Right lobe of liver (tissue), 6 donors: Measurements from ENCODE around the gene ZNF532. TPM values are rescaled to one million over a fixed set of nuclear protein-coding genes. Genes with fewer than 3 reads are reported as not detected.

ENCODE experiments used
- ATAC-seq, 4 donors: fragments of 200-7000 bp; cut with Tn5 transposase; one replicate each; pipeline ENCODE4 v1.9.1; 2020; ENCODE audit warnings: mild to moderate bottlenecking in 4 of 4, moderate library complexity in 4 of 4
- DNase-seq, 3 donors: peaks; one replicate each; pipeline ENCODE4 v3.0.0-alpha.2; 2020
- H3K27ac ChIP-seq, 3 donors: fragments of 200-600 bp; one replicate each; pipeline ENCODE4 v1.8.0; 2022
- H3K27me3 ChIP-seq, 2 donors: fragments of 200-600 bp; one replicate each; pipeline ENCODE4 v1.8.0; 2022
- H3K36me3 ChIP-seq, 4 donors: fragments of 200-600 bp; sonication (generic) in 1 of 4; one replicate each; pipeline versions ENCODE4 v1.5.1 to v1.8.0; 2017 to 2022; ENCODE audit warnings: control low read depth in 1 of 4
- H3K4me1 ChIP-seq, 4 donors: fragments of 200-600 bp; sonication (generic) in 1 of 4; one replicate each; pipeline versions ENCODE4 v1.5.1 to v1.8.0; 2017 to 2022; ENCODE audit warnings: control low read depth in 1 of 4
- H3K4me3 ChIP-seq, 3 donors: fragments of 200-600 bp; one replicate each; pipeline ENCODE4 v1.8.0; 2022
- H3K9me3 ChIP-seq, 4 donors: fragments of 200-600 bp; sonication (generic) in 1 of 4; one replicate each; pipeline versions ENCODE4 v1.5.1 to v1.8.0; 2017 to 2022; ENCODE audit warnings: control low read depth in 1 of 4
- POLR2A ChIP-seq: fragments of 450-650 bp; IDR thresholded peaks from one replicate; pipeline ENCODE4 v1.6.1; 2017; ENCODE audit warnings: antibody characterized with exemption, mild to moderate bottlenecking
- whole genome bisulfite sequencing: methylation state at CpG from one replicate; pipeline ENCODE4 v1.1.6; 2018; ENCODE audit warnings: low coverage, low lambda C conversion rate; ENCODE audit not compliant: insufficient coverage; ENCODE audit errors: missing lambda C conversion rate; 5-methylcytosine and 5-hydroxymethylcytosine counted together
- intact Hi-C, 2 donors: fragments of 100-400 bp; cut with DNase I; formaldehyde crosslinking; loops; one replicate each; pipeline versions ENCODE4 v1.11.2 to v1.14.1; 2022
- total RNA-seq, 6 experiments: library from RNA; depleted of rRNA in 2 of 6; stranded (reverse); fragments of >200 nt in 2 of 6; fragmentation: NEBNext Ultra II Directional in 3 of 6; extraction: Animal tissue kit (Norgen Biotek cat#: 25700) in 3 of 6; gene quantifications; one replicate each; pipeline versions ENCODE4 v1.1.0 to v1.2.4, GENCODE V29; 2016 to 2023
- TF ChIP-seq, protein P1 (sequence below), 4 donors: fragments of 200-600 bp in 3 of 4; fragments of 450-650 bp in 1 of 4; IDR thresholded peaks; one replicate each; pipeline versions ENCODE4 v1.5.1 to v1.8.0; 2016 to 2022; ENCODE audit warnings: antibody characterized with exemption in 4 of 4, mild to moderate bottlenecking in 2 of 4
- donor health status: DM: no; HTN: yes; CAD: no.
- donor health status: DM: no; HTN: no; CAD: no.
- donor health status: DM: no; HTN: no; CAD: no.
- donor health status: DM: no; HTN: yes; CAD: no.
- donor health status: DM: no; HTN: yes; CAD: no.

The ZNF532 gene
- total RNA-seq, 6 experiments from 2014 or later: 2.0 to 6.4 (median 3.2) TPM

DNA sequence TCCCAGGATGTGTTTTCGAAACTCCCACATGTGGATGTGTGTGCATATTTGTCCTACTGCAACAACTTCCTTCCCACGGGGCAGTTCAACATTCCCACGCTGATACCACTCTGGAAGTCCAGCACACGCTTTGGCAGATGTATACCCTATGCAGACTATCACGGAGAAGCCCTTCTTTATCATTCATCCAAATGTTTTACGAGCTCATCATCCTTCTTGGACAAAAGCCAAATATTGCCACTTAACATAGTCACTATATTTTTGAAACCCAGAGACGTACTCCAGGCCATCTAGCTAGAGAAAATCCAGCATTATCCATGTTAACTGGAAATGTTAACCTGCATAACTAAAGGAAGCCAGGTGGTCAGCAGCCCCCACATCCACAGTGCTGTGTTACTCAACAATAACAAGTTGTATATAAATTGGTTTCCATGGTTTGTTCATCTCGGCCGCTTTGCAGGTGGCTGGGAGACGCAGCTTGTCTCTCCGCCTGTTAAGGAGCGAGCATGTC lies 131.5 kb downstream of the ZNF532 start:
- WGBS: 53% methylated on average over 8 of the region's 12 CpGs
- Histone ChIP-seq H3K36me3 (no peaks in the 10 kb centered on the region), H3K9me3 (no peaks in the 10 kb centered on the region), H3K4me1 (peaks cover 0 to 12% (median 2%) of the 10 kb centered on the region in 4 donors), H3K27ac (peak overlapping the region; percentile 2 to 15 (median 5)), H3K4me3 (no peak overlapping the region), H3K27me3 (no peaks in the 10 kb centered on the region)
- intact Hi-C loops: no loop called here
- DNase-seq (no peak), ATAC-seq (peak; percentile 33 to 71 (median 44))
- TF ChIP-seq POLR2A: no peak
- TF ChIP-seq, protein P1, sequence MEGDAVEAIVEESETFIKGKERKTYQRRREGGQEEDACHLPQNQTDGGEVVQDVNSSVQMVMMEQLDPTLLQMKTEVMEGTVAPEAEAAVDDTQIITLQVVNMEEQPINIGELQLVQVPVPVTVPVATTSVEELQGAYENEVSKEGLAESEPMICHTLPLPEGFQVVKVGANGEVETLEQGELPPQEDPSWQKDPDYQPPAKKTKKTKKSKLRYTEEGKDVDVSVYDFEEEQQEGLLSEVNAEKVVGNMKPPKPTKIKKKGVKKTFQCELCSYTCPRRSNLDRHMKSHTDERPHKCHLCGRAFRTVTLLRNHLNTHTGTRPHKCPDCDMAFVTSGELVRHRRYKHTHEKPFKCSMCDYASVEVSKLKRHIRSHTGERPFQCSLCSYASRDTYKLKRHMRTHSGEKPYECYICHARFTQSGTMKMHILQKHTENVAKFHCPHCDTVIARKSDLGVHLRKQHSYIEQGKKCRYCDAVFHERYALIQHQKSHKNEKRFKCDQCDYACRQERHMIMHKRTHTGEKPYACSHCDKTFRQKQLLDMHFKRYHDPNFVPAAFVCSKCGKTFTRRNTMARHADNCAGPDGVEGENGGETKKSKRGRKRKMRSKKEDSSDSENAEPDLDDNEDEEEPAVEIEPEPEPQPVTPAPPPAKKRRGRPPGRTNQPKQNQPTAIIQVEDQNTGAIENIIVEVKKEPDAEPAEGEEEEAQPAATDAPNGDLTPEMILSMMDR (IDR thresholded peaks at IDR 0.05): no peak

DNA sequence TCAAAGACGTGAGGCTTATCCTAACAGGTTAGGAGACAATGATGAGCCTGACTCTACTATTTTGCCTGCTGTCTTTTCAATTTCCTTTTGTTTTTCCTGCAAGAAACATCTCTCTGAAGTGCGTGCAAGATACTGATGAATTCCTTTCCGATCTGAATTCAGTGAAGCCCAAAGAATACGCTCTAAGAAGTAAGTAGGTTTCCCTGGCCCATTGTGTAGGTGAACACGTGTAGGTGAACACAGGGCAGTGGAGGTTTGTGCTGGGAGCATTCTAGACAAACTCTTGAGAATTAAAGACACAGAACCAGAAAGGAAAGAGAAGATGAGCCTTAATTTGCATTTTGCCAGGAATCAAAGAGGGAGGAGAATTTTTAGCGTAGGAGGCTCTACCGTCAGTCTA lies 132.0 kb downstream of the ZNF532 start:
- no peaks in the 10 kb centered on the region for H3K36me3 ChIP-seq
- H3K4me1 ChIP-seq: peaks cover 0 to 12% (median 2%) of the 10 kb centered on the region in 4 donors
- H3K27me3 ChIP-seq: no peaks in the 10 kb centered on the region
- DNase-seq (no peak), ATAC-seq (no peak)
- WGBS: 66% methylated on average over 7 of the region's 7 CpGs
- H3K9me3 ChIP-seq: no peaks in the 10 kb centered on the region
- peak overlapping the region; percentile 2 to 15 (median 5) for H3K27ac ChIP-seq
- H3K4me3 ChIP-seq: no peak overlapping the region
- TF ChIP-seq, protein P1 (IDR thresholded peaks at IDR 0.05): no peak
- no peak for TF ChIP-seq POLR2A
- intact Hi-C loops: no loop called here

DNA sequence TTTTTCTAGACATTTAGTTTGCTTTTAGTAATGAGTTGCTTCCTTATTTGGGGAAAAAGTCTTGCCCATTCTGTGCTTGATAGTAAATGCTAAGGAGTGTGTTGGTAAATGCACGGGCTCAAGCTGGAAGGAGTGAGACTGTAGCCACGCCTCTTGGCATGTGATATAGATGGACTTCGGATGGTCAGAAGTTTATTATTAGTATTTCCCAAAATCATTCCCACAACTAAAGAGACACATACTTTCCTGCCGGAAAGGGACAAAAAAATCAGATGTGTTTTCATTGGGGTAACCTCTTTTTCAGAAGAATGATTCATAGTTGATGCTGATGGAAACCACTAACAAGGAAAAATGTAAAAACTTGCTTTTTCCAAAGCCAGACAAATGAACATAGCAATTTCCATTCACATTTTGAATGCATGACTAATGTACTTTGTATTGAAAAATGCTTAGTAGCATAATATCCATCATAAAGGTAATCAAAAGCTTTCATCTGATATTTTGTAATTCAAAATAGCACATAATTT lies 133.2 kb downstream of the ZNF532 start:
- H3K27ac ChIP-seq: peak overlapping the region in 2 of 3 donors; percentile 7 to 25
- 43% methylated on average over 4 of the region's 4 CpGs for WGBS

DNA sequence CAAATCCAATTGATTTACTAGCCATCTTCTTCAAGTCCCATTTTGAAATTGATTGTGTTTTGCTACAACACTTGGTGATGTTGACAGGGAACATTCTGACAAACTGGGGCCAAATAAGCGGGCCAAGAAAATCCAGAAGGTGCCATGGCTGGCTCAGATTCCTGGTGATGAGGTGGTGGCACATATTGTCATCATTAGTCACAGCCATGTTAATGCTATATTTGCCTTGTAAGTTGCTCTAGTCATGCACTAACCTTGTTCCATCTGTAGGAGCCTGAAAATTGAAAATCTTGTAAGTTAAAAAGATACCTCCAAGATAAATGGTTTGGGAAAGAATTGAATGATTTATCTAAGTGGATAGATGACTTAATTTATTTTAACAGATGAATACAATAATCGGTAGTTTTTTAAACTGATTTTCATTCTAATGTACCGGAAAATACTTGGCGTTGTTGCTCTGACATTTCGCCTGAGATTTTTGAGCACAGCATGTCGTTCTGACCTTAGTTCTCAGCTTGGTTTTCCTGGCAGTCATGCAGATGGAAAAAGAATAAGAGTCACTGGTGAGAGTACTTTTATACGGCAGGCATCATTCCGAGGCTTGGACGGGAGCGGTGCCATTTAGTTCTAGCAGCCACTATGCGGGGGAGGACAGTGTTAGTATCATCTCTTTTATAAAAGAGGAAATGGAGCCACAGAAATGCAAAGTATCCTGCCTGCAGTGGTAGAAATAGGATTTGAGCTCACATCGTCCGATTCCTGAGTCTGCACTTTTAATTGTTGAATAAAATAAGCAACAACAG lies 133.9 kb downstream of the ZNF532 start:
- WGBS: 59% methylated on average over 13 of the region's 13 CpGs
- intact Hi-C loops: no loop called here
- peaks cover 0 to 3% (median under 1%) of the 10 kb centered on the region in 4 donors for H3K4me1 ChIP-seq
- no peaks in the 10 kb centered on the region for H3K27me3 ChIP-seq
- H3K27ac ChIP-seq: peak overlapping the region in 2 of 3 donors; percentile 7 to 25
- DNase-seq: no peak
- no peak for TF ChIP-seq POLR2A
- TF ChIP-seq, protein P1 (IDR thresholded peaks at IDR 0.05): no peak
- no peaks in the 10 kb centered on the region for H3K9me3 ChIP-seq
- H3K4me3 ChIP-seq: no peak overlapping the region
- no peaks in the 10 kb centered on the region for H3K36me3 ChIP-seq
- ATAC-seq: peak; percentile 15 to 62 (median 30)

More for the DNA sequence above, 133.2 kb downstream of the ZNF532 start:
- TF ChIP-seq POLR2A: no peak
- TF ChIP-seq, protein P1 (IDR thresholded peaks at IDR 0.05): no peak
- H3K27me3 ChIP-seq: no peaks in the 10 kb centered on the region
- intact Hi-C loops: no loop called here
- H3K9me3 ChIP-seq: no peaks in the 10 kb centered on the region
- H3K36me3 ChIP-seq: no peaks in the 10 kb centered on the region
- ATAC-seq: peak in 1 of 4 donors; percentile 58
- no peak for DNase-seq
- H3K4me3 ChIP-seq: no peak overlapping the region
- peaks cover 0 to 11% (median 2%) of the 10 kb centered on the region in 4 donors for H3K4me1 ChIP-seq
